Panc1 (cell line): ENCODE results near the gene SCRN2. TPM values are rescaled to one million over a fixed set of nuclear protein-coding genes. Genes with fewer than 3 reads are reported as not detected.
A peak's percentile ranks its signal among the peaks of the same experiment; 100 is the strongest.

Experiments used
- ATAC-seq: fragments of 200-7000 bp; cut with Tn5 transposase; 2 replicates; pipeline ENCODE4 v1.9.1; 2020; ENCODE audit warnings: mild to moderate bottlenecking, moderate library complexity
- BruUV-seq: library from RNA; stranded (reverse); fragments of 400-500 nt; replicated peaks from 2 replicates; lab custom pipeline; 2021; lab: Mats Ljungman, UMichigan
- CTCF ChIA-PET: fragments of 300-600 bp; sonication (Branson Sonifier 250); formaldehyde crosslinking; loops from one replicate; lab custom pipeline; 2022; ENCODE audit warnings: antibody characterized with exemption; lab: Charles Lee
- POLR2A ChIA-PET: fragments of 300-600 bp; sonication (Branson Sonifier 250); formaldehyde crosslinking; loops from one replicate; lab custom pipeline; 2022; ENCODE audit warnings: antibody characterized with exemption; lab: Charles Lee
- DNase-seq: peaks from one replicate; pipeline ENCODE4 v3.0.0-alpha.2; 2010; ENCODE audit warnings: low read depth, low spot score
- H3K27ac ChIP-seq: 2 replicates; pipeline ENCODE4 v1.5.1; 2011; ENCODE audit warnings: mild to moderate bottlenecking, low read length, inconsistent platforms
- H3K27me3 ChIP-seq: fragments of 200-500 bp; sonication (Bioruptor generic); 2 replicates; pipeline ENCODE4 v1.6.0; 2014; ENCODE audit warnings: low read length, inconsistent platforms; ENCODE audit not compliant: control insufficient read depth, insufficient read depth
- H3K36me3 ChIP-seq: fragments of 200-500 bp; sonication (Bioruptor generic); 2 replicates; pipeline ENCODE4 v1.5.1; 2014; ENCODE audit warnings: inconsistent platforms, mild to moderate bottlenecking, low read length, moderate library complexity; ENCODE audit not compliant: control insufficient read depth, insufficient read depth
- H3K4me1 ChIP-seq: 2 replicates; pipeline ENCODE4 v1.5.1; 2011; ENCODE audit warnings: inconsistent platforms, mild to moderate bottlenecking, low read length, moderate library complexity; ENCODE audit not compliant: control insufficient read depth, insufficient read depth
- H3K4me3 ChIP-seq, 2 experiments: 2 replicates each; pipeline ENCODE4 v1.5.1; 2011 to 2012; ENCODE audit warnings: low read depth in 2 of 2, low read length in 2 of 2, mild to moderate bottlenecking in 2 of 2, inconsistent platforms in 1 of 2, moderate library complexity in 1 of 2
- H3K9me3 ChIP-seq: fragments of 200-500 bp; sonication (Bioruptor generic); 2 replicates; pipeline ENCODE4 v1.5.1; 2014; ENCODE audit warnings: low read depth, mild to moderate bottlenecking, inconsistent platforms, low read length, moderate library complexity; ENCODE audit not compliant: control insufficient read depth, insufficient read depth
- POLR2AphosphoS5 ChIP-seq: IDR thresholded peaks from 2 replicates; pipeline ENCODE4 v1.6.1; 2012; ENCODE audit warnings: mild to moderate bottlenecking, low read depth, low read length, moderate library complexity
- SIN3A ChIP-seq: IDR thresholded peaks from 2 replicates; pipeline ENCODE4 v1.6.1; 2012; ENCODE audit warnings: low read depth, mild to moderate bottlenecking, low read length, moderate library complexity, borderline replicate concordance; ENCODE audit not compliant: insufficient read depth
- TCF7L2 ChIP-seq: IDR thresholded peaks from 2 replicates; pipeline ENCODE4 v1.6.1; 2011; ENCODE audit warnings: mild to moderate bottlenecking, low read depth, low read length, inconsistent platforms
- in situ Hi-C: cut with HindIII; loops from 2 replicates; pipeline ENCODE4 v1.10.0; 2016; ENCODE audit warnings: low sequenced_read_pairs, low pct_unique_long_range_greater_than_20kb
- intact Hi-C: fragments of 100-400 bp; cut with micrococcal nuclease; formaldehyde crosslinking; loops from one replicate; pipeline ENCODE4 v1.10.0; 2022; ENCODE audit not compliant: unreplicated experiment
- total RNA-seq: library from RNA; stranded (reverse); gene quantifications from one replicate; pipeline ENCODE4 v1.2.1, GENCODE V29; 2021; ENCODE audit not compliant: unreplicated experiment
- TF ChIP-seq, protein P1 (sequence below): fragments of 450-650 bp; IDR thresholded peaks from 2 replicates; pipeline ENCODE4 v1.5.1; 2017; ENCODE audit warnings: mild to moderate bottlenecking
- TF ChIP-seq, protein P2 (sequence below), 2 experiments: IDR thresholded peaks; 2 replicates each; pipeline ENCODE4 v1.6.1; 2011 to 2012; ENCODE audit warnings: low read depth in 2 of 2, control low read depth in 1 of 2, low read length in 1 of 2, mild to moderate bottlenecking in 1 of 2, moderate library complexity in 1 of 2; ENCODE audit not compliant: insufficient read depth in 1 of 2

Gene SCRN2
- total RNA-seq, 1 experiment from 2014 or later: 34.9 TPM

DNA sequence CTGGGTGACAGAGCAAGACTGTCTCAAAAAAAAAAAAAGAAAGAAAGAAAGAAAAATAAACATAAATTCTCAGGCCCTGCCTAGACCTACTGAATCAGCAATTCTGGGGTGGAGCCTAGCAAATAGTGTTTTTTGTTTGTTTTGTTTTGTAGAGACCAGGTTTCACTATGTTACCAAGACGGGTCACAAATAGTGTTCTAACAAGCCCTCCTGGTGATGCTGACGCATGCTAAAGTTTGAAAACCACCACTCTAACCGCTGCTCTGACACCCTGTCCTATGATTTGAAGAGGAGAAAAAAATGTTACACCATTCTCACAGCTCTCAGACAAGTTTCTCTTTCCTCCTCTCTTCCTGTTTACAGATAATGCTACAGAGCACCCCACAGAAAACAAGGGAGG lies 11.2 kb downstream of the SCRN2 start:
- intact Hi-C loops: no loop called here
- peaks cover 5% of the 10 kb centered on the region; the same call in 1 of the 2 replicates for H3K36me3 ChIP-seq
- 0 out of 2 replicates have a peak overlapping the region, but pooled peaks have one; percentile 97 for H3K27ac ChIP-seq
- no peaks in the 10 kb centered on the region for H3K27me3 ChIP-seq
- H3K9me3 ChIP-seq: no peaks in the 10 kb centered on the region
- H3K4me3 ChIP-seq: peak overlapping the region in 1 of 2 experiments; percentile 96; a peak in 1 of 4 replicates
- BruUV-seq: no TSS peak
- in situ Hi-C loops: no loop called here
- ChIA-PET CTCF (interaction anchor here (0.7 to 0.8 kb wide), 2 partner anchors 8 kb away, joined by 3 read pairs; partner anchors contain the start of gene OSBPL7), POLR2A (no interaction called here)
- ATAC-seq (no peak), DNase-seq (no peak)
- H3K4me1 ChIP-seq: peaks cover 15% of the 10 kb centered on the region; the same call in 1 of the 2 replicates
- TF ChIP-seq, protein P1, sequence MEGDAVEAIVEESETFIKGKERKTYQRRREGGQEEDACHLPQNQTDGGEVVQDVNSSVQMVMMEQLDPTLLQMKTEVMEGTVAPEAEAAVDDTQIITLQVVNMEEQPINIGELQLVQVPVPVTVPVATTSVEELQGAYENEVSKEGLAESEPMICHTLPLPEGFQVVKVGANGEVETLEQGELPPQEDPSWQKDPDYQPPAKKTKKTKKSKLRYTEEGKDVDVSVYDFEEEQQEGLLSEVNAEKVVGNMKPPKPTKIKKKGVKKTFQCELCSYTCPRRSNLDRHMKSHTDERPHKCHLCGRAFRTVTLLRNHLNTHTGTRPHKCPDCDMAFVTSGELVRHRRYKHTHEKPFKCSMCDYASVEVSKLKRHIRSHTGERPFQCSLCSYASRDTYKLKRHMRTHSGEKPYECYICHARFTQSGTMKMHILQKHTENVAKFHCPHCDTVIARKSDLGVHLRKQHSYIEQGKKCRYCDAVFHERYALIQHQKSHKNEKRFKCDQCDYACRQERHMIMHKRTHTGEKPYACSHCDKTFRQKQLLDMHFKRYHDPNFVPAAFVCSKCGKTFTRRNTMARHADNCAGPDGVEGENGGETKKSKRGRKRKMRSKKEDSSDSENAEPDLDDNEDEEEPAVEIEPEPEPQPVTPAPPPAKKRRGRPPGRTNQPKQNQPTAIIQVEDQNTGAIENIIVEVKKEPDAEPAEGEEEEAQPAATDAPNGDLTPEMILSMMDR: no peak
- no peak for TF ChIP-seq SIN3A
- no peak for TF ChIP-seq POLR2AphosphoS5
- no peak for TF ChIP-seq TCF7L2
- TF ChIP-seq, protein P2, sequence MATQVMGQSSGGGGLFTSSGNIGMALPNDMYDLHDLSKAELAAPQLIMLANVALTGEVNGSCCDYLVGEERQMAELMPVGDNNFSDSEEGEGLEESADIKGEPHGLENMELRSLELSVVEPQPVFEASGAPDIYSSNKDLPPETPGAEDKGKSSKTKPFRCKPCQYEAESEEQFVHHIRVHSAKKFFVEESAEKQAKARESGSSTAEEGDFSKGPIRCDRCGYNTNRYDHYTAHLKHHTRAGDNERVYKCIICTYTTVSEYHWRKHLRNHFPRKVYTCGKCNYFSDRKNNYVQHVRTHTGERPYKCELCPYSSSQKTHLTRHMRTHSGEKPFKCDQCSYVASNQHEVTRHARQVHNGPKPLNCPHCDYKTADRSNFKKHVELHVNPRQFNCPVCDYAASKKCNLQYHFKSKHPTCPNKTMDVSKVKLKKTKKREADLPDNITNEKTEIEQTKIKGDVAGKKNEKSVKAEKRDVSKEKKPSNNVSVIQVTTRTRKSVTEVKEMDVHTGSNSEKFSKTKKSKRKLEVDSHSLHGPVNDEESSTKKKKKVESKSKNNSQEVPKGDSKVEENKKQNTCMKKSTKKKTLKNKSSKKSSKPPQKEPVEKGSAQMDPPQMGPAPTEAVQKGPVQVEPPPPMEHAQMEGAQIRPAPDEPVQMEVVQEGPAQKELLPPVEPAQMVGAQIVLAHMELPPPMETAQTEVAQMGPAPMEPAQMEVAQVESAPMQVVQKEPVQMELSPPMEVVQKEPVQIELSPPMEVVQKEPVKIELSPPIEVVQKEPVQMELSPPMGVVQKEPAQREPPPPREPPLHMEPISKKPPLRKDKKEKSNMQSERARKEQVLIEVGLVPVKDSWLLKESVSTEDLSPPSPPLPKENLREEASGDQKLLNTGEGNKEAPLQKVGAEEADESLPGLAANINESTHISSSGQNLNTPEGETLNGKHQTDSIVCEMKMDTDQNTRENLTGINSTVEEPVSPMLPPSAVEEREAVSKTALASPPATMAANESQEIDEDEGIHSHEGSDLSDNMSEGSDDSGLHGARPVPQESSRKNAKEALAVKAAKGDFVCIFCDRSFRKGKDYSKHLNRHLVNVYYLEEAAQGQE (IDR thresholded peaks at IDR 0.05; ENCODE audit: insufficient read depth in 1 of 2, low read depth in 2 of 2, low read length in 1 of 2): no peak

GRCh38 chr17:47823519-47823918 lies 17.6 kb downstream of the SCRN2 start:
- POLR2A ChIA-PET: no interaction called here
- in situ Hi-C loops (no loop called here), intact Hi-C loops (no loop called here)
- DNase-seq (no peak), ATAC-seq (no peak)
- TF ChIP-seq, protein P2 (IDR thresholded peaks at IDR 0.05; ENCODE audit: insufficient read depth in 1 of 2, low read depth in 2 of 2, low read length in 1 of 2): no peak
- no peak for TF ChIP-seq TCF7L2
- no peak for TF ChIP-seq POLR2AphosphoS5
- no peak for TF ChIP-seq SIN3A
- TF ChIP-seq, protein P1: no peak
- Histone ChIP-seq H3K4me1 (peaks cover 17% of the 10 kb centered on the region), H3K9me3 (no peaks in the 10 kb centered on the region), H3K36me3 (peaks cover 10% of the 10 kb centered on the region; the same call in 1 of the 2 replicates), H3K4me3 (no peak overlapping the region), H3K27ac (no peak overlapping the region), H3K27me3 (no peaks in the 10 kb centered on the region)
- CTCF ChIA-PET: no interaction called here
- TSS peak; percentile 73 for BruUV-seq
